ENCODE measurements around the gene MYZAP. TPM values are rescaled to one million over a fixed set of nuclear protein-coding genes. Genes with fewer than 3 reads are reported as not detected.

Gene MYZAP
- polyA plus RNA-seq, 1 of the 3 experiments (the other 2 are of a cell fraction), result 0.07 TPM

GRCh38 chr15:57683481-57683880, 91.8 kb downstream of the MYZAP start:
- H3K9ac ChIP-seq, result no peak overlapping the region
- no peak overlapping the region for H3K27ac ChIP-seq (ENCODE audit: low read depth in 2 of 2, low read length in 1 of 2)
- H3K36me3 ChIP-seq (replicated peaks in 1 of 2; ENCODE audit: control insufficient read depth in 1 of 2, insufficient read depth in 2 of 2, low read length in 1 of 2), result no peaks in the 10 kb centered on the region
- H3K4me2 ChIP-seq, result no peak overlapping the region
- ChIA-PET POLR2A (interaction anchor here (0.6 kb wide), 1 partner anchor 139 kb away, joined by 3 read pairs; no protein-coding TSS in a partner anchor), CTCF (interaction anchor here (0.7 to 2.6 kb wide), 2 partner anchors 387 to 499 kb away, joined by 3 to 7 read pairs; no protein-coding TSS in a partner anchor)
- H3K4me1 ChIP-seq (ENCODE audit: control insufficient read depth in 1 of 2, insufficient read depth in 2 of 2, low read depth in 1 of 2, low read length in 1 of 2), result 0 out of 4 replicates have a peak, but pooled peaks cover 0 to 3% of the 10 kb centered on the region in 2 experiments
- TF ChIP-seq RFX5 (IDR thresholded peaks at IDR 0.05; ENCODE audit: low read length) (no peak), SMC3 (IDR thresholded peaks at IDR 0.05; ENCODE audit: low read depth, low read length) (no peak), EZH2phosphoT487 (IDR thresholded peaks at IDR 0.05; ENCODE audit: borderline replicate concordance, low read depth) (no peak), FOXJ3 (CRISPR knock-in tag; IDR thresholded peaks at IDR 0.05) (no peak), FOXM1 (IDR thresholded peaks at IDR 0.05; ENCODE audit: low read depth) (no peak), NFIC (IDR thresholded peaks at IDR 0.05; ENCODE audit: borderline replicate concordance) (no peak), IRF3 (IDR thresholded peaks at IDR 0.05; ENCODE audit: low read depth, low read length) (no peak), MAX (IDR thresholded peaks at IDR 0.05; ENCODE audit: low read depth) (no peak), SIN3A (IDR thresholded peaks at IDR 0.05; ENCODE audit: borderline replicate concordance, low read depth, low read length) (no peak), POLR2AphosphoS5 (IDR thresholded peaks at IDR 0.05; ENCODE audit: low read depth, low read length) (no peak), YY1 (IDR thresholded peaks at IDR 0.05; ENCODE audit: low read depth) (no peak), RXRA (IDR thresholded peaks at IDR 0.05; ENCODE audit: borderline replicate concordance, low read depth) (no peak), TAF1 (IDR thresholded peaks at IDR 0.05; ENCODE audit: borderline replicate concordance, low read depth, low read length) (no peak), REST (IDR thresholded peaks at IDR 0.05; ENCODE audit: low read depth, low read length) (no peak), MXI1 (IDR thresholded peaks at IDR 0.05; ENCODE audit: low read depth, low read length) (no peak), USF2 (IDR thresholded peaks at IDR 0.05; ENCODE audit: borderline replicate concordance, low read depth, low read length) (no peak), JUND (IDR thresholded peaks at IDR 0.05) (no peak), GATA2 (CRISPR knock-in tag; IDR thresholded peaks at IDR 0.05) (no peak), USF1 (IDR thresholded peaks at IDR 0.05; ENCODE audit: borderline replicate concordance, low read depth) (no peak), TCF12 (IDR thresholded peaks at IDR 0.05) (no peak)
- H3K27me3 ChIP-seq (ENCODE audit: insufficient read depth), result no peaks in the 10 kb centered on the region
- no peak overlapping the region for H3K4me3 ChIP-seq (ENCODE audit: low read depth in 2 of 2, low read length in 1 of 2)
- no peak overlapping the region for H2AFZ ChIP-seq (ENCODE audit: low read depth)
- DNase-seq, result no peak
- H3K9me2 ChIP-seq, result no peaks in the 10 kb centered on the region
- no peaks in the 10 kb centered on the region for H4K20me1 ChIP-seq (ENCODE audit: insufficient read depth)
- H3F3A ChIP-seq (replicated peaks; ENCODE audit: insufficient read depth), result no peaks in the 10 kb centered on the region
- 74% methylated on average over 1 of the region's 1 CpG for WGBS (ENCODE audit: low lambda C conversion rate)
- no peaks in the 10 kb centered on the region for H3K79me2 ChIP-seq (ENCODE audit: insufficient read depth)
- H3K9me3 ChIP-seq, result no peaks in the 10 kb centered on the region

All from SK-N-SH (cell line).